Naive thymus-derived CD4-positive, alpha-beta T cell (primary cell): ENCODE measurements around the gene KIF21A. TPM values are rescaled to one million over a fixed set of nuclear protein-coding genes. Genes with fewer than 3 reads are reported as not detected.

Source experiments
- ATAC-seq: fragments of 150-1000 bp; cut with Tn5 transposase; 2 replicates; pipeline ENCODE4 v1.10.0; 2021; ENCODE audit warnings: mild to moderate bottlenecking, moderate library complexity
- CTCF ChIA-PET: fragments of 350-600 bp; sonication (Branson Sonifier 250); formaldehyde crosslinking; loops from one replicate; lab custom pipeline; 2021; ENCODE audit warnings: antibody characterized with exemption; lab: Charles Lee
- POLR2A ChIA-PET: fragments of 350-600 bp; sonication (Branson Sonifier 250); formaldehyde crosslinking; loops from one replicate; lab custom pipeline; 2021; ENCODE audit warnings: antibody characterized with exemption, inconsistent platforms; lab: Charles Lee
- DNase-seq, 9 donors: peaks; one replicate each; pipeline versions ENCODE4 v3.0.0 to v3.0.0-alpha.2; 2020 to 2022; ENCODE audit warnings: mixed read lengths in 1 of 9
- H3K27ac ChIP-seq: one replicate; pipeline ENCODE4 v1.7.0; 2013; ENCODE audit warnings: mild to moderate bottlenecking, low read depth, low read length, moderate library complexity
- H3K27me3 ChIP-seq, 2 donors: one replicate each; pipeline ENCODE4 v1.7.0; 2013; ENCODE audit warnings: low read length in 2 of 2, mild to moderate bottlenecking in 2 of 2, moderate library complexity in 2 of 2; ENCODE audit not compliant: control insufficient read depth in 2 of 2, insufficient read depth in 2 of 2
- H3K36me3 ChIP-seq, 3 experiments: 1 replicate in 2 of 3; 2 replicates in 1 of 3; pipeline ENCODE4 v1.7.0; 2013; ENCODE audit warnings: low read length in 3 of 3, mild to moderate bottlenecking in 3 of 3, moderate library complexity in 1 of 3; ENCODE audit not compliant: insufficient read depth in 3 of 3, control insufficient read depth in 2 of 3
- H3K4me1 ChIP-seq, 2 donors: one replicate each; pipeline ENCODE4 v1.7.0; 2013; ENCODE audit warnings: low read length in 2 of 2, mild to moderate bottlenecking in 2 of 2, moderate library complexity in 1 of 2; ENCODE audit not compliant: control insufficient read depth in 2 of 2, insufficient read depth in 2 of 2
- H3K4me3 ChIP-seq: 2 replicates; pipeline ENCODE4 v1.7.0; 2013; ENCODE audit warnings: mild to moderate bottlenecking, low read length
- H3K9me3 ChIP-seq, 3 experiments: 1 replicate in 2 of 3; 2 replicates in 1 of 3; pipeline ENCODE4 v1.7.0; 2013; ENCODE audit warnings: low read length in 3 of 3; ENCODE audit not compliant: control insufficient read depth in 2 of 3
- H3K27ac Mint-ChIP-seq, 9 donors: one replicate each; pipeline ENCODE4 v1.8.0; 2020 to 2022; ENCODE audit warnings: mixed read lengths in 9 of 9, mild to moderate bottlenecking in 8 of 9, moderate library complexity in 5 of 9, inconsistent platforms in 2 of 9
- H3K27me3 Mint-ChIP-seq, 5 donors: one replicate each; pipeline ENCODE4 v1.8.0; 2021 to 2022; ENCODE audit warnings: mixed read lengths in 5 of 5, mild to moderate bottlenecking in 1 of 5
- H3K36me3 Mint-ChIP-seq, 5 donors: one replicate each; pipeline ENCODE4 v1.8.0; 2020 to 2022; ENCODE audit warnings: mixed read lengths in 5 of 5, mild to moderate bottlenecking in 3 of 5, inconsistent platforms in 1 of 5
- H3K4me1 Mint-ChIP-seq, 7 donors: one replicate each; pipeline ENCODE4 v1.8.0; 2020 to 2022; ENCODE audit warnings: mixed read lengths in 7 of 7, mild to moderate bottlenecking in 3 of 7, inconsistent platforms in 1 of 7
- H3K4me3 Mint-ChIP-seq, 10 donors: one replicate each; pipeline ENCODE4 v1.8.0; 2020 to 2022; ENCODE audit warnings: mild to moderate bottlenecking in 10 of 10, mixed read lengths in 10 of 10, moderate library complexity in 6 of 10, inconsistent platforms in 2 of 10
- H3K9me3 Mint-ChIP-seq, 11 donors: one replicate each; pipeline ENCODE4 v1.8.0; 2020 to 2022; ENCODE audit warnings: mixed read lengths in 11 of 11, mild to moderate bottlenecking in 4 of 11, inconsistent platforms in 1 of 11, moderate library complexity in 1 of 11
- intact Hi-C, 2 donors: fragments of 100-400 bp; cut with micrococcal nuclease; formaldehyde crosslinking; loops; one replicate each; pipeline ENCODE4 v1.15.1; 2023
- polyA plus RNA-seq, 2 donors: library from polyadenylated mRNA; unstranded; fragments of 300-500 nt; fragmentation: Illumina TruSeq; gene quantifications; one replicate each; pipeline ENCODE4 v1.2.3, GENCODE V29; 2021
- total RNA-seq, 6 experiments: library from RNA in 5 of 6; stranded (reverse) in 5 of 6; gene quantifications; 1 replicate in 5 of 6; 2 replicates in 1 of 6; pipeline ENCODE4 v1.2.3 and lab custom pipeline; 2021 to 2026

The KIF21A gene
- total and polyA plus RNA-seq, 7 experiments from 2014 or later: 1.7 to 12.0 (median 6.9) TPM

DNA sequence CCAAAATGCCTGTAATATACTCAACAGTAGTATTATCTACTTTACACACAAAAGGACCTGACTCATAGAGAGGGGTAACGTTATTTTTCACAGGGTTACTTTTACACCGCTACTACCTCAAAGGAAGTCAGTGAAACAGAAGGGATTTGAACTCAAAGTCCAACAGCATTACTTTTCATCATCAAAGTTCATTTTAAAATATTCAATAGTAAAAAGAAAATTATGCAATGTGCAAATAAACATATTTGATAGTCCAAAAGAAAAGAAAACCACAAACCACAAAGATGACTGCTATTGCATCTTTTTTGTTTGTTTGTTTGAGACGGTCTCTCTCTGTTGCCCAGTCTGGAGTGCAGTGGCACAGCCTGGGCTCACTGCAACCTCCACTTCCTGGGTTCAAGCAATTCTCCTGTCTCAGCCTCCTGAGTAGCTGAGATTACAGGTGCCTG is 15.5 kb downstream of the KIF21A start:
- peaks cover 0 to 4% (median 0%) of the 10 kb centered on the region in 7 donors for H3K4me1 Mint-ChIP-seq
- no peak overlapping the region for H3K27ac ChIP-seq
- H3K36me3 ChIP-seq: no peaks in the 10 kb centered on the region
- no peak for ATAC-seq
- no peak overlapping the region for H3K4me3 ChIP-seq
- H3K36me3 Mint-ChIP-seq: peaks cover 0 to 3% (median 0%) of the 10 kb centered on the region in 5 donors
- H3K27me3 ChIP-seq: no peaks in the 10 kb centered on the region
- H3K27ac Mint-ChIP-seq: no peak overlapping the region
- H3K4me3 Mint-ChIP-seq: no peak overlapping the region
- no peak for DNase-seq
- no peaks in the 10 kb centered on the region for H3K4me1 ChIP-seq
- H3K9me3 Mint-ChIP-seq: no peaks in the 10 kb centered on the region
- ChIA-PET CTCF (no interaction called here), POLR2A (no interaction called here)
- H3K27me3 Mint-ChIP-seq: no peaks in the 10 kb centered on the region
- intact Hi-C loops: no loop called here
- no peaks in the 10 kb centered on the region for H3K9me3 ChIP-seq

DNA sequence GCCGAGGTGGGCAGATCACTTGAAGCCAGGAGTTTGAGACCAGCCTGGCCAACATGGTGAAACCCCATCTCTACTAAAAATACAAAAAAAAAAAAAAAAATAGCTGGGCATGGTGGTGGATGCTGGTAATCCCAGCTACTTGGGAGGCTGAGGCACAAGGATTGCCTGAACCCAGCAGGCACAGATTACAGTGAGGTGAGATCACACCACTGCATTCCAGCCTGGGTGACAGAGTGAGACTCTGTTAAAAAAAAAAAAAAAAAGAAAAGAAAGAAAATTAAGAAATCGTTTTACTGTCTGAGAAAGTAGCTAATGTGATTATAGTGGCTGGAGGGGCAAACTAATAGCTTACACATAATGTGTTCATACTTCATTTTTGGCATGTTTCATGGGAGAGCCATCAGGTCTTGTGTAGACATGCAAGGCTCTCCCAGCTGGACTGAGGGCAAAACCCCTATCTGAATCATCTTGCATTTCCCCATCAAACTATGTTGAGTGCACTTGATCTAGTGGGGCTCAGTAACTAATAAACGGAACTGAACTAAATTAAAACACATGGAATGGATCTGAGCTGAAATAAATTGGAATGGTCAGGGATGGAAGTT is 16.2 kb downstream of the KIF21A start:
- ChIA-PET POLR2A (no interaction called here), CTCF (interaction anchor here (0.5 kb wide), 1 partner anchor 9 kb away, joined by 3 read pairs; no protein-coding TSS in a partner anchor)
- H3K27me3 ChIP-seq: no peaks in the 10 kb centered on the region
- no peak overlapping the region for H3K27ac ChIP-seq
- no peak for ATAC-seq
- no peak for DNase-seq
- H3K36me3 ChIP-seq: no peaks in the 10 kb centered on the region
- Mint-ChIP-seq H3K4me3 (no peak overlapping the region), H3K36me3 (peaks cover 0 to 3% (median 0%) of the 10 kb centered on the region in 5 donors), H3K9me3 (no peaks in the 10 kb centered on the region), H3K27ac (no peak overlapping the region), H3K4me1 (peaks cover 0 to 4% (median 0%) of the 10 kb centered on the region in 7 donors), H3K27me3 (no peaks in the 10 kb centered on the region)
- no peaks in the 10 kb centered on the region for H3K4me1 ChIP-seq
- no peaks in the 10 kb centered on the region for H3K9me3 ChIP-seq
- intact Hi-C loops: no loop called here
- H3K4me3 ChIP-seq: no peak overlapping the region

- H3K9me3 ChIP-seq: no peaks in the 10 kb centered on the region
- ChIA-PET CTCF (no interaction called here), POLR2A (no interaction called here)
- Mint-ChIP-seq H3K4me3 (no peak overlapping the region), H3K27ac (peak overlapping the region in 1 of 9 donors; percentile 17), H3K27me3 (no peaks in the 10 kb centered on the region), H3K4me1 (peaks cover 0 to 4% (median 0%) of the 10 kb centered on the region in 7 donors), H3K9me3 (peaks cover 0 to 4% (median 0%) of the 10 kb centered on the region in 11 donors), H3K36me3 (peaks cover 0 to 14% (median 4%) of the 10 kb centered on the region in 5 donors)
- no peaks in the 10 kb centered on the region for H3K4me1 ChIP-seq
- ATAC-seq (no peak), DNase-seq (no peak)
- no peaks in the 10 kb centered on the region for H3K36me3 ChIP-seq
- intact Hi-C loops: loop anchor here in 1 of 2 donors (5.0 kb wide), 1 partner anchor 38 kb away; no protein-coding TSS in a partner anchor
- H3K4me3 ChIP-seq: no peak overlapping the region
- no peaks in the 10 kb centered on the region for H3K27me3 ChIP-seq
- H3K27ac ChIP-seq: no peak overlapping the region
Observed at GRCh38 chr12:39420043-39420442, 22.9 kb downstream of the KIF21A start.

DNA sequence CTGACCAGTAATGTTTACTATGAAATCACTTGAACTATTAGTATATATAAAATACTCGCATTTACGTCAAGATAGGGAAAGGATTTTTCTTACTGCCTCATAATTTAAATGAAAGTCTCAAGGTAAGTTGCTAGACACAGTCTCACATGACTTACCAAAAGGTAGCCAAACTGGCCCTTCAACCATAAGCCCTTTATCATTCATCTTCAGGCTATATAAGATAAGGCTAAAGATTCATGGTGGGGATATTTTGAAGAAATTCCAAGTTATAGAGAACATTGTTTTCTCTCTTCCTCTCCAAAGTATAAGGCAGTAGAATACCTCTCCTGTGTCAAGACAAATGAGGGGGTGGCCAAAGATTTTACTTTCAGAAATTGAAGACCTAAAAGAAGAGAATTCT is 23.4 kb downstream of the KIF21A start:
- ChIA-PET POLR2A (no interaction called here), CTCF (no interaction called here)
- Mint-ChIP-seq H3K27me3 (no peaks in the 10 kb centered on the region), H3K36me3 (peaks cover 0 to 14% (median 4%) of the 10 kb centered on the region in 5 donors), H3K4me1 (peaks cover 0 to 4% (median 0%) of the 10 kb centered on the region in 7 donors), H3K9me3 (peaks cover 0 to 4% (median 0%) of the 10 kb centered on the region in 11 donors), H3K4me3 (no peak overlapping the region), H3K27ac (no peak overlapping the region)
- DNase-seq (no peak), ATAC-seq (no peak)
- H3K4me1 ChIP-seq: no peaks in the 10 kb centered on the region
- H3K9me3 ChIP-seq: no peaks in the 10 kb centered on the region
- intact Hi-C loops: no loop called here
- H3K36me3 ChIP-seq: no peaks in the 10 kb centered on the region
- H3K27ac ChIP-seq: no peak overlapping the region
- H3K4me3 ChIP-seq: no peak overlapping the region
- H3K27me3 ChIP-seq: no peaks in the 10 kb centered on the region

DNA sequence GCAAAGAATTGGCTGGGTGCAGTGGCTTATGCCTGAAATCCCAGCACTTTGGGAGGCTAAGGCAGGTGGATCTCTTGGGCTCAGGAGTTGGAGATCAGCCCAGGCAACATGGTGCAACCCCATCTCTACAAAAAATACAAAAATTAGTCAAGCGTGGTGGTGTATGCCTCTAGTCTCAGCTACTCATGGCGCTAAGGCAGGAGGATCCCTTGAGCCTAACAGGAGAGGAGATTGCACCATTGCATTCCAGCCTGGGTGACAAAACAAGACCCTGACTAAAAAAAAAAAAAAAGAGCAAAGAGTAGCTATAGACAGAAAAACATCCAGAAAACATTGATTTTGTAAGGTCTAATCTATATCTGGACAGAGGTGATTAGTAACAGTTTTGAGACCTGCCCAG is 25.0 kb downstream of the KIF21A start:
- intact Hi-C loops: no loop called here
- Mint-ChIP-seq H3K4me3 (no peak overlapping the region), H3K4me1 (peaks cover 0 to 15% (median 0%) of the 10 kb centered on the region in 7 donors), H3K9me3 (peaks cover 0 to 4% (median 0%) of the 10 kb centered on the region in 11 donors), H3K36me3 (peaks cover 0 to 14% (median 4%) of the 10 kb centered on the region in 5 donors), H3K27ac (no peak overlapping the region), H3K27me3 (no peaks in the 10 kb centered on the region)
- ChIA-PET POLR2A (no interaction called here), CTCF (interaction anchor here (0.7 kb wide), 1 partner anchor 9 kb away, joined by 3 read pairs; no protein-coding TSS in a partner anchor)
- Histone ChIP-seq H3K9me3 (no peaks in the 10 kb centered on the region), H3K36me3 (no peaks in the 10 kb centered on the region), H3K27ac (no peak overlapping the region), H3K27me3 (no peaks in the 10 kb centered on the region), H3K4me3 (no peak overlapping the region), H3K4me1 (no peaks in the 10 kb centered on the region)
- ATAC-seq (no peak), DNase-seq (no peak)

- no peak for ATAC-seq
- no peaks in the 10 kb centered on the region for H3K4me1 ChIP-seq
- ChIA-PET CTCF (no interaction called here), POLR2A (no interaction called here)
- no peaks in the 10 kb centered on the region for H3K27me3 ChIP-seq
- DNase-seq: no peak
- Mint-ChIP-seq H3K4me3 (no peak overlapping the region), H3K4me1 (peaks cover 0 to 15% (median 0%) of the 10 kb centered on the region in 7 donors), H3K36me3 (peaks cover 0 to 12% (median 0%) of the 10 kb centered on the region in 5 donors), H3K27me3 (no peaks in the 10 kb centered on the region), H3K9me3 (peaks cover 0 to 4% (median 0%) of the 10 kb centered on the region in 11 donors), H3K27ac (no peak overlapping the region)
- no peaks in the 10 kb centered on the region for H3K36me3 ChIP-seq
- intact Hi-C loops: no loop called here
- H3K4me3 ChIP-seq: no peak overlapping the region
- H3K27ac ChIP-seq: no peak overlapping the region
- no peaks in the 10 kb centered on the region for H3K9me3 ChIP-seq
Observed at GRCh38 chr12:39413836-39414771, 28.8 kb downstream of the KIF21A start.
